T-helper 2 cell treated with Interferon-gamma antibody and Interleukin-4, amounts not matched to agents 5 μg/mL and 100 μg/mL, for 36 hours (primary cell): ENCODE data around the gene BCKDHB.
"Not testable (repeated sequence)": the region's sequence is repeated elsewhere in the genome, so short reads cannot be mapped to it uniquely, and the experiment has no call there.

Experiments
- DNase-seq: peaks from one replicate; pipeline ENCODE4 v3.0.0; 2021; ENCODE audit warnings: low spot score
- H3K27ac Mint-ChIP-seq: one replicate; pipeline ENCODE4 v1.8.0; 2021; ENCODE audit warnings: mild to moderate bottlenecking, mixed read lengths
- H3K27me3 Mint-ChIP-seq: one replicate; pipeline ENCODE4 v1.8.0; 2021; ENCODE audit warnings: low read depth, mixed read lengths
- H3K36me3 Mint-ChIP-seq: one replicate; pipeline ENCODE4 v1.8.0; 2021; ENCODE audit warnings: low read depth, mixed read lengths
- H3K4me1 Mint-ChIP-seq: one replicate; pipeline ENCODE4 v1.8.0; 2021; ENCODE audit warnings: low read depth, mixed read lengths
- H3K4me3 Mint-ChIP-seq: one replicate; pipeline ENCODE4 v1.8.0; 2022; ENCODE audit warnings: mild to moderate bottlenecking, moderate library complexity, mixed read lengths
- H3K9me3 Mint-ChIP-seq: one replicate; pipeline ENCODE4 v1.8.0; 2021; ENCODE audit warnings: mixed read lengths

The BCKDHB gene

GRCh38 chr6:80272988-80273387 is 166.5 kb downstream of the BCKDHB start:
- Mint-ChIP-seq H3K4me3 (no peak overlapping the region), H3K27ac (no peak overlapping the region), H3K36me3 (no peaks in the 10 kb centered on the region), H3K9me3 (peaks cover 5% of the 10 kb centered on the region), H3K4me1 (no peaks in the 10 kb centered on the region), H3K27me3 (no peaks in the 10 kb centered on the region)
- DNase-seq = no peak

GRCh38 chr6:80276861-80277260 is 170.4 kb downstream of the BCKDHB start:
- Mint-ChIP-seq H3K27me3 (no peaks in the 10 kb centered on the region), H3K36me3 (no peaks in the 10 kb centered on the region), H3K4me1 (peaks cover 8% of the 10 kb centered on the region), H3K4me3 (no peak overlapping the region), H3K9me3 (no peaks in the 10 kb centered on the region), H3K27ac (no peak overlapping the region)
- DNase-seq = no peak

- Mint-ChIP-seq H3K36me3 (no peaks in the 10 kb centered on the region), H3K4me1 (peaks cover 8% of the 10 kb centered on the region), H3K9me3 (no peaks in the 10 kb centered on the region), H3K27ac (no peak overlapping the region), H3K4me3 (no peak overlapping the region), H3K27me3 (no peaks in the 10 kb centered on the region)
- no peak for DNase-seq
Observed at GRCh38 chr6:80277501-80277900, 171.0 kb downstream of the BCKDHB start.

GRCh38 chr6:80280262-80281010 is 174.0 kb downstream of the BCKDHB start:
- H3K27ac Mint-ChIP-seq = no peak overlapping the region
- H3K27me3 Mint-ChIP-seq = no peaks in the 10 kb centered on the region
- H3K9me3 Mint-ChIP-seq = no peaks in the 10 kb centered on the region
- H3K4me1 Mint-ChIP-seq = peaks cover 8% of the 10 kb centered on the region
- DNase-seq = no peak
- no peak overlapping the region for H3K4me3 Mint-ChIP-seq
- no peaks in the 10 kb centered on the region for H3K36me3 Mint-ChIP-seq

- Mint-ChIP-seq H3K9me3 (no peaks in the 10 kb centered on the region), H3K27ac (no peak overlapping the region), H3K4me1 (peaks cover 8% of the 10 kb centered on the region), H3K36me3 (no peaks in the 10 kb centered on the region), H3K27me3 (no peaks in the 10 kb centered on the region), H3K4me3 (no peak overlapping the region)
- no peak for DNase-seq
Observed at GRCh38 chr6:80282913-80283554, 176.6 kb downstream of the BCKDHB start.

GRCh38 chr6:80287112-80287511 is 180.6 kb downstream of the BCKDHB start:
- DNase-seq = no peak
- H3K4me3 Mint-ChIP-seq = no peak overlapping the region
- H3K4me1 Mint-ChIP-seq = no peaks in the 10 kb centered on the region
- H3K9me3 Mint-ChIP-seq = peaks cover 7% of the 10 kb centered on the region
- no peak overlapping the region for H3K27ac Mint-ChIP-seq
- H3K36me3 Mint-ChIP-seq = no peaks in the 10 kb centered on the region
- H3K27me3 Mint-ChIP-seq = no peaks in the 10 kb centered on the region

- Mint-ChIP-seq H3K4me1 (no peaks in the 10 kb centered on the region), H3K27ac (no peak overlapping the region), H3K9me3 (peaks cover 11% of the 10 kb centered on the region), H3K4me3 (no peak overlapping the region), H3K36me3 (no peaks in the 10 kb centered on the region), H3K27me3 (no peaks in the 10 kb centered on the region)
- DNase-seq = no peak
Observed at GRCh38 chr6:80287607-80288006, 181.1 kb downstream of the BCKDHB start.

- DNase-seq = no peak
- no peak overlapping the region for H3K27ac Mint-ChIP-seq
- no peaks in the 10 kb centered on the region for H3K27me3 Mint-ChIP-seq
- peaks cover 5% of the 10 kb centered on the region for H3K36me3 Mint-ChIP-seq
- H3K9me3 Mint-ChIP-seq = peaks cover 31% of the 10 kb centered on the region
- H3K4me3 Mint-ChIP-seq = no peak overlapping the region
- H3K4me1 Mint-ChIP-seq = no peaks in the 10 kb centered on the region
Observed at GRCh38 chr6:80289727-80290126, 183.3 kb downstream of the BCKDHB start.

- not testable (repeated sequence) for H3K27ac Mint-ChIP-seq, H3K4me1 Mint-ChIP-seq, H3K27me3 Mint-ChIP-seq, H3K36me3 Mint-ChIP-seq, H3K4me3 Mint-ChIP-seq, DNase-seq
- H3K9me3 Mint-ChIP-seq = peaks cover 37% of the 10 kb centered on the region
Observed at GRCh38 chr6:80294531-80294930, 188.1 kb downstream of the BCKDHB start.

- Mint-ChIP-seq H3K27me3 (no peaks in the 10 kb centered on the region), H3K9me3 (no peaks in the 10 kb centered on the region), H3K27ac (no peak overlapping the region), H3K4me3 (no peak overlapping the region), H3K4me1 (no peaks in the 10 kb centered on the region), H3K36me3 (no peaks in the 10 kb centered on the region)
- no peak for DNase-seq
Observed at GRCh38 chr6:80302716-80303115, 196.2 kb downstream of the BCKDHB start.

- DNase-seq = no peak
- Mint-ChIP-seq H3K36me3 (no peaks in the 10 kb centered on the region), H3K27me3 (no peaks in the 10 kb centered on the region), H3K4me3 (no peak overlapping the region), H3K4me1 (no peaks in the 10 kb centered on the region), H3K27ac (no peak overlapping the region), H3K9me3 (no peaks in the 10 kb centered on the region)
Observed at GRCh38 chr6:80304014-80304413, 197.5 kb downstream of the BCKDHB start.

GRCh38 chr6:80314531-80314930 is 208.1 kb downstream of the BCKDHB start:
- Mint-ChIP-seq H3K27ac (no peak overlapping the region), H3K27me3 (no peaks in the 10 kb centered on the region), H3K4me1 (no peaks in the 10 kb centered on the region), H3K4me3 (no peak overlapping the region), H3K9me3 (peaks cover 9% of the 10 kb centered on the region), H3K36me3 (no peaks in the 10 kb centered on the region)
- DNase-seq = no peak

GRCh38 chr6:80316686-80317231 is 210.3 kb downstream of the BCKDHB start:
- Mint-ChIP-seq H3K27me3 (no peaks in the 10 kb centered on the region), H3K4me1 (no peaks in the 10 kb centered on the region), H3K4me3 (no peak overlapping the region), H3K27ac (no peak overlapping the region), H3K36me3 (no peaks in the 10 kb centered on the region), H3K9me3 (peaks cover 9% of the 10 kb centered on the region)
- DNase-seq = no peak

- Mint-ChIP-seq H3K36me3 (no peaks in the 10 kb centered on the region), H3K27ac (no peak overlapping the region), H3K9me3 (no peaks in the 10 kb centered on the region), H3K4me1 (no peaks in the 10 kb centered on the region), H3K27me3 (no peaks in the 10 kb centered on the region), H3K4me3 (no peak overlapping the region)
- DNase-seq = no peak
Observed at GRCh38 chr6:80319196-80319595, 212.7 kb downstream of the BCKDHB start.
